DMS79 treated with DMSO at 0.1 percent for 48 hours (cell line): ENCODE results near the gene ALDOC.
"Not testable (repeated sequence)": the region's sequence is repeated elsewhere in the genome, so short reads cannot be mapped to it uniquely, and the experiment has no call there.

Experiments used
- DNase-seq: peaks from one replicate; lab custom pipeline; 2025; lab: John Stamatoyannopoulos, UW

The ALDOC gene

DNA sequence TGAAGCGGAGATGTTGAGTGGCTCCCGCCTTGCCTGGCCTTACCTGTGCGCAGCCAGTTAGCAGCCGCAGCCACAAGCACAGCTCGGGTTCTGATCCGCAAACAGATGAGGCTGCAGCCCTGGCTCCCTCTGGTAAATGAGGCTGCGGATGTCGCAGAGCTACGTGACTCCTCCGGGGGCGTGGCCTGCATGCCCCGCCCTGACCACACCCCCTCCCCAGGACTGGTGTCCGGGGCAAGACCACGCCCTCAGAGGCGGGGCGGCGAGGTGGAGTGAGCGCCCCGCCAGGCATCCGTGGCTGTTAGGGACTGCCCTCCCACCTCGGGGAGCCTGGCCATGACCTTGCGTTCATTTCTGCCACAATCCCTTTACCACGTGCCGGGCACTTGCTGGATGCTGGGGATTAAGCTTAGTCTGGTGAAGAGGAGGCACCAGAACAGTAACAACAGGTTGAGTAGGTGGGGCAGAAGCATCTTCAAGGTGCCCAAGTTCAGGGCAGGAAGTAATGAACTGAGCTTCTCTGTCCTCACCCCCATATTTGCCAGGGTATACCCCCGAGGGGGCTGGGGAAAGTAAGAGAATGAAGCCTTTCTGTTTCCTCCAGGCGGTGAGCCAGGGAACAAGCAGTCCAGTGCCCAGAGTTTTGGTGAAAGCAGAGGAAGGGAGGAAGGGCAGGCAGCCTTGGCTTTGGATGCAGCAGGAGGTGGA lies at the start of gene ALDOC:
TSS of gene ALDOC (minus strand) at position 138 of the 708 bp plus-strand sequence. CDS start 1,363 bp downstream, outside the sequence.
- DNase-seq = no peak

DNA sequence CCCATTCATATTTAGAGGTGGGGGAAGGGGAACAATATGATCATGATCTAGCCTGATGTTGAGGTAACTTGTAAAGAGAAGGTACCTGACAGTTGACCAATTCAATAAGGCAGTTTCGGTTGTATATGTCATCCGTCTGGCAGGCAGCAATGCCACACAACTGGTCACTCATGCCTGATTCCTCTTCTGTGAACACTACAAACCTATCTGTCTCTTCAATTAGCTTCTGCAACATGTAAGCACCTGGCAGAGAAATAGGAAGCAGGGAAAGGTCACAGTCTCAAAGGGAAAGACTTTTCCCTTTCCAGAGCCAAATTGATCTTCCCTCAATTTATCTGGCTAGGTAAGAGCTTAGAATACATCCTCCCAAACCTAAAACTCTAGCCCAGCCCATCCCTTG lies 47.5 kb upstream of the ALDOC start:
- DNase-seq = no peak

DNA sequence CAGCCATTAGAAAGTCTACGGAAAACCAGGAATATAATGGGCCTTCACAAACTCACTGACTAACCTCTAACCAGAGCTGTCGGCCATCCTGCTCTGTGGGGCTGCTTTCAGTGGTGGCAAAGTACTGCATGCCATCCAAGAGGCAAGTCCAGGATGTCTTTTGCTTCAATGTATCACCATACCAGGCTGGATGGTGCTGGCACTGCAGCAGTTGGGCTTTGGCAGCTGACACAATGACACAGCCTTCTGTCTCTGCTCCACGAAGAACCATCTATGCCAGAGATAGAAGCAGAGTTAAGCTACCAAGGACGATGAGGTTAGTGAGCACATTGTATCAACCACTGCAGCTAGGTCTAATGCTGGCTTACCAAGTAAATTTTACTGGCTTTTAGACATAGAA lies 47.0 kb upstream of the ALDOC start:
- DNase-seq = no peak

DNA sequence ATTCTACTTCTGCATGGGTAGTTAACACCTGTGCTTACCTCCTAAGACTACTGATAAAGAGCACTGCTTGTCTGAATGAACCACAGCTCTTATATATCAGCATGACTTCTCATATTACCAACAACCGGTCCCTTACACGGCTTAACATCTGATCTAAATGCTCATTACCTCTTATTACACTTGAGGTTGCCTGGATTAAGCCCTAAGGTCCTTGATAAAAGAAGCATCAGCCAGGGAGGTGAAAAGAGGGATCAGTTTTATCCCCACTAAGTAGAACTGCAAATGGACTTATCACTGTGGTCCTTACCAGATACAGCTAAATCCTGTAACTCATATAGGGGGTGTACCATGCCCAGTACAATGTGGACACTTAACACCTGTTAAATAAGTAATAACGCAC lies 45.5 kb upstream of the ALDOC start:
- no peak for DNase-seq

DNA sequence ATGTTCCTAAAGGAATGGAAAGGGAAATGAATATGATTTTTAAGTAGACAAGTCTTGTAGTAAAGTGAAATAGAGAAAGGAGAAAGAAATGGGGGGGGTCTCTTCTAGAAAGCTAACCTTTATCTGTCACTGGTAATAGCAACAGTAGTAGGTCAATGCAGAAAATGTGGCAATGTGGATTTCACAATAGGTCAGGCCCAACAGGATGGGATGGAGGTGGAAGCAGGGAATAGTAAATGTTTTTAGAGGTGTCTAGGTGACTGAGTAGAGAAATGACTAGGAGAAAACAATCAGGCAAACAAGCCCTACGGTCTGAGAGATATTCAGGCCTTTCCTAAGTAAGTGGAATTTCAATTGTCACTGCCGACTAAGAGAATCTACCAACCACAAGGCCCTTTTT lies 43.3 kb upstream of the ALDOC start:
- DNase-seq = no peak

DNA sequence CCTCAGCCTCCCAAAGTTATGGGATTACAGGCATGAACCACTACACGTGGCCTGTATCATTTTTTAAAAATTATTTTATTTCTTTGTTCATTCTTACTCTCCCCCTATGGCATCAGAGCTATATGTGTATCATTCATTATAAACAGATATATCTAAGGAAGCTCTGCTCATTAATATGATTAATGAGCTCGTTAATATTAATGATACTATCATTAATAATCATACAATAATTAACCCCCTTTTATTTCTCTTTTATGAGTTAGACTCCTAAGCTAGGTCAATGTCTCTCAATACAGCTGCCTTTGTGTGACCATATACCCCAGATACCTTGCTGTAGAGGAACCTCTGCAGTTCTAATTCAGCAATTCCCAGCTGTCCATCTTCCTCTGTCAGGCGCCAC lies 41.8 kb upstream of the ALDOC start:
- DNase-seq = no peak

DNA sequence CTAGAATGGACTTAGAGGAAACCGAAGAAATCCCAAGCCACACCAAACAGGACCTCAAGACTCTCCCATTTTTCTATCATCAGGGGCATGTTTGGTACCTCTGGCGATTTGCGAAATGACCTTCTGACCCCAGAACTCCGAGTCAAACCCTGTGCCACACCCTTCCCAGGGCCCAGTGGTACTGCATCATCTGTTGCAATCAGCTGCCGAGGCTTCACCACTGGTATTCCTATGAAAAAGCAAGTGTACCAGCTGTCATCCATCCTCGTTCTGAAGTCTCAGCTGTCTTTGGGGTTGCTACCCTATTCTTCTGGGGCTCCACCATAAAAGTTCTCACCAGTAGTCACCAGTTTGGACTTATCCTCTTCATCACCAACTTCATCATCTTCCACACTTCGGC lies 39.6 kb upstream of the ALDOC start:
- DNase-seq = no peak

DNA sequence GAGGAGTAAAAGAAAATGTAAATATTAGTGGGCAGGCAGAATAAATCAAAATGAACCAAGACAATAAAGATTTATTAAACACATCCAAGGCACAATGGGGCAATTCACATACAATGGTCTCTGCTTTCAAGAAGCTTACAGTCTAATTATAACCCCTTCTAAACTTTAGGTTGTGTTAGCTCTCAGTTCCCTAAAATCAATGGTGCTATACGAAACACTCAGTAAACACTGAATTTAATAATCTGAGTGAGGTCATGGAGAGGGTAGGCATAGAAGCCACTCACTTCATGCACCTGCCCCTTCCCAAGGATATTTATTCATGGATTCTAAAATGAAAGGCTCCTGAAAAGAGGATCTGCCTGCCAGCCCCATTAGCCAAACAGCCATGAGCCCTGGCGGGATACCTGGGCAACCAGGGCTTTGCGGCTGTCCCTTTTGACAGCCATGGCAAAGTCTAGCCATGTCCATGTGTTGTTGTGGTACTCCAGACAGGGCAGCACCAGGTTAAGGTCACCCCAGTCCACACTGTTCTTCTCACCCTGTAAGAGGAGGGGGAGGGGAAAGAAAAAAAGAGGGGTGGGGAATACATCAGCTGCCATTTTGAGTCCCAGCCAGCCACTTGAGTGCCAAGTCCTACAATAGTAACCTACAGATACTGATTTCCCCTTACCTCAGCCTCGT lies 38.7 kb upstream of the ALDOC start:
- no peak for DNase-seq

DNA sequence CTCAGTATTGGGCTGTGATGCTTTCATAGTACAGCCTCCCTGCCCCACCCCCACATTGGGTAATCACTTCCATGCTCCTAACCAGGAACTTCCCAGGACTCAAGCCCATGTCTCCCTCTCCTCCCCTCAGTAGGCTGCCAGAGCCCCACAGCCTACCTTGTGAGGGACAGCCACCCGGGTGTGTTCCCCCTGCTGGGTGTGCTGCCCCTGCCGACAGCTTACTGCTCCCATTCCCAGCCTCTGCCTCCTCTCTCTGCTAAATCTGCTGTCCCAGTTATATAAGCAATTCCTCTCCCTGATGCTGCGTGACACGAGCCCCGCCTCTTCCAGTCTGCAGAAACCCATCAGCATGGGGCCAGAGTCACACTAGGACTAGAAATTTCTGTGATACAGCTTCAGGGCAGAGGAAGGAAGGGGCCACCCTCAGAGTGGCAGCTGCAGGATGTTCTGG lies 37.3 kb upstream of the ALDOC start, which contains the start of gene RSKR:
TSS of gene RSKR (minus strand) at position 255 of the 451 bp plus-strand sequence. CDS start at position 231, 24 bp downstream.
- no peak for DNase-seq

DNA sequence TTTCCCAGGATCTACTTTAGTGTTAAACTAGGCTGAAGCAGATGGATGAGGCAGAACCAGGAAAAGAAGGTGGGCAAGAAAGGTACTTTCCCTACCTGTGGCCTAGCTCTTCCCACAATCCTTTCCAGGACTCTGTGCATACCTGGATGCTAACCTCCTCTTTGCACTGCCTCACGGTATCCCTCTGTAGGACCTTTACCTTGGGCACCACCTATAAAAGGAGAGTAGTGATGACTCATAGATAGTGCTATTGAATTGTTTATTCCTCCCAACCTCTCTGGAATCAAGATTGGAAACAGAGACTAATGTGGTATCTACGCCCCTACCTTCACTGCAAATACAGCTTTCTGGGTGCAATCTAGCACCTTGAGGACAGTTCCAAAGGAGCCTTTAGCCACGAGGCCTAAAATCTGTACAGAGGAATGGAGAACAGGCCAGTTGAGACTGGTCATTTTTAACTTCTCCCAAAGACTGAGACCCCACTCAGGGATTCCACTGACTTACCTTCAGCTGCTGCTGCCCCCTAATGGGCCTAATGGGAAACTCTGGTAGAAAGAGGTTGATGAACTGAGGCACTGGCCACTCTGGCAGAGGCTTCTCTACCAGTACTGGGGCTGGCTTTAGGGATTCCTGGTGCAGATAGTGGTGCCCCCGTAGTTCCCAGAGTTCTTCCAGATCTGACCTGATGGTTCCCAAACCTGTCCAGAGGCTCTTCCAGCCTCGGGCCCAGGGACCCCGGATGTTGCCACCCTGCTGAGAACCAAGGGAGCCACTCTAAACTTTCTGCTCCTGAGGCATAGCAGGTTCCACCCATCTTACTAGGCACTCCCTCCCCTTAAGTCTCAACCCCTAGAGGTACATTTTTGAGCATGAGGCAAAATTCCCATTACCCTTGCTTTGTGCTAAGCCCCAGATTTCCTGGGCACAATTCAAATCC lies 36.5 kb upstream of the ALDOC start:
- no peak for DNase-seq

DNA sequence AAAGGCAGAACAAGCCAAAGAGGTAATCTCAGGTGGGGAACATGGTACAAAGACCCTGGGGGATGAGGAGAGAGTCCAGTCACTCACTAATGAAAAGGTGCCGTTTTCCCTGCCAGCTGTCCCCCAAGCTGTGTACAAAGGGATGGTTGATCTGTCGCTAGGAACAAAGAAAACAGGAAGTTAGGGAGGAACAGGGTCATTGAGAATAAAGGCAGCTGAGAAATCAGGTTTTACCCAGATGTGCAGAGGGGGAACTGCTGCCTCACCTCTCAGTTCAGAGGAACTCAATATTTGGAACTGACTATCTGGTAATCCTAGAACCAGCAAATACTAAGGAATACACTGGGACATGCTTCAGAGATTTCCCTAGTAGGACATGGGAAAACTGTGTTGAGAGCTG lies 35.8 kb upstream of the ALDOC start:
- no peak for DNase-seq

DNA sequence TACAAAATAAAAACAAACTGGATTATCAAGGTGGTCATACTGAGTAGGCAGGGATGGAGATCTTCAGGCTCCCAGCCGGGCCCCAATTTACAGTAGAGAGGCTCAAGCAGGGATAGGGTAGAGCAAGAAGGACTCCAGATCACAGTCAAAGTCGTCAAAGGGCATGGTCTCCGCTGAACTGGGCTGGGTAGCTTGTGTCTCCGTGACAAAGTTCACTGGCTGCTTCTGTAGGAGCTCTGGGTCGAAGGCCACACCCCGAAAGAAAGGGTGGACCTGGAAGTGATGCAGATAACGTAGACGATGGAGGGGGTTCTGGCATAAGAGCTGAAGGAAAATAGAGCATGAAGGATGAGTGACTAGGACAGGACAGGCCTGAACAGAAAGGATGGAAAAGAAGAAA lies 33.7 kb upstream of the ALDOC start:
- DNase-seq = no peak

DNA sequence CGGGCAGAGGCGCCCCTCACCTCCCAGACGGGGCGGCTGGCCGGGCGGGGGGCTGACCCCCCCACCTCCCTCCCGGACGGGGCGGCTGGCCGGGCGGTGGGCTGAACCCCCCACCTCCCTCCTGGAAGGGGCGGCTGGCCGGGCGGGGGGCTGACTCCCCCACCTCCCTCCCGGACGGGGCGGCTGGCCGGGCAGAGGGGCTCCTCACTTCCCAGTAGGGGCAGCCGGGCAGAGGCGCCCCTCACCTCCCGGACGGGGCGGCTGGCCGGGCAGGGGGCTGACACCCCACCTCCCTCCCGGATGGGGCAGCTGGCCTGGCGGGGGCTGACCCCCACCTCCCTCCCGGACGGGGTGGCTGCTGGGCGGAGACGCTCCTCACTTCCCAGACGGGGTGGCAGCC lies 27.3 kb upstream of the ALDOC start:
- not testable (repeated sequence) for DNase-seq

DNA sequence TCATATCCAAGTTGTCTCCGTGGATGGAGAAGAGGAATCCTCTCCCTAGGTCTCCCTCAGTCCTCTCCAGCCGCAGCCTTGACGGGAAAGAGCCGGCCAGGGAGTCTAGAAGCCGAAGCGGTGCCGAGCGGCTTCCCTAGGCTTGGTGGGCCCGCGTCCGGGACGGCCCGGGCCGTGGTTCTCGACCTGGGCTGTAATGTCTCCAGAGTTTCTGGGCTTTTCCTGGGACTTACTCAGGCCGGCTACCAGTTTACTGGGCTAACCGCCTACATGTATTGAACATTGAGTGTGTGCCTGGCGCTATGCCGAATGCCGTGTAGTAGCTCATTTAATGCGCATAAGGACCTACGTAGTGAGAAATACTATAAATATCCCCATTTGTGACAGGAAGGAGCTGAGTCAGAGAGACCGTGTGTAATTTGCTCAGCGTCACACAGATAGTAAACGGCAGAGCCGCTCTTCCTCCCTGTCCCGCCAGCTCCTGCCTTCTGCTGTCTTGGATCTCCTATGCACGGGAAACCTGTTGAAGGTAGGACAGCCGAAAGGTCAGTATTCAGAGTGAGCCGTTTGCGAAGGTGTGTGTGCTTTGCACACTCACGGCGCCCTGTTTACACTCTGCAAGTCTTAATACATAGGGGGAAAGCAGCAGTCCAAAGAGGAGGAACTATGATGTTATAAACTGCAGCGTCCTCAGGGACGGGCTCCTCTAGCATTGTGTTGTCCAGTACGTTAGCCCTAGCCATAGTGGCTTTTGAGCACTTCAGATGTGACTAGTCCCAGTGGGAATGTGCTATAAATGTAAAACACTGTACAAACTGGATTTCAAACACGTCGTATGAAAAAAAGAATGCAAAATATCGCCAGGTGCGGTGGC lies 22.9 kb upstream of the ALDOC start:
- DNase-seq = peak; percentile 74

DNA sequence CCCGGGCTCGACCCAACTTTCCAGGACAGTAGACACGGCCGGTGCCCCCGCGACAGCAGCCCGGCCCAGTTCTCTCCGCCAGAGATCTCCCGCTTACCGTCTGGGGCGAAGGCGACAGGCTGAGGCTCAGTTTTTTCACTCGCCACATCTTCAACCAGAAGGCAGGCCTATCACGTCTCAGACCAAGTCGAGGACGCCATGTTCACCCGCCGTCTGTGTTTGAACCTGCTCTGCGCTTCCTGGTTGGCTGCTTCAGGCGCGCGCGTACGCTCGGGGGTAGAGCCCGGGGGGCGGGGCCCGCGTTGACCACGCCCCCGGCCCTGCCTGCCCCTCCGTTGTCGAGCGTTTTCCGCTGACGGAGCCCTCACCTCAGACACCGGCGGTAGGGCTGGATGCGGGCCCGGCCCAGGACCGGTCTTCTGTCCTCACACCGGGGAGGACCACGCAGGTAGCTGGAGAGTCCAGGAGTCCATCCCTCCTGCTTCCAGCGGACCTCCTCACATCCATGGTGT lies 22.2 kb upstream of the ALDOC start, which contains the start of gene SPAG5:
TSS of gene SPAG5 (minus strand) at position 227 of the 512 bp plus-strand sequence. CDS start at position 148, 79 bp downstream.
- peak; percentile 95 for DNase-seq

DNA sequence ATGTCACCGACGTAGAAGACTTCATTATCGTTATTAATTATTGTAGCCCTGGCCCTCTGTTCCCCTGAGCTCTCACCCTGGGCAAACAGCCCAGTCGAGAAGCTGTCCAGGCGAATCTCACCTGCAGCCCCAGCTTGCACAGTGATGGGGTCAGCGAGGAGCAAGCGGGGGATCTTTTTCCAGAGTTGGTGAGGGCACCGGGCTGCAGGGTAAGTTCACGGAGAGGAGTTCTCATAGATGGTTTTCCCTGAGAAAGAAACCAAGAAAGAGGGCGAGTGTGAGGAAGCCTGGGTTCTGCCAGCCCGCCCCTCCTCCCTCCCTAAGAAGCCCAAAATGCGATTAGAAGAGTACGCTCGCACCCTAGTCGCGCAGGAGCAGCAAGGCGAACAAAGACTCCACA lies 21.7 kb upstream of the ALDOC start:
- peak; percentile 59 for DNase-seq

DNA sequence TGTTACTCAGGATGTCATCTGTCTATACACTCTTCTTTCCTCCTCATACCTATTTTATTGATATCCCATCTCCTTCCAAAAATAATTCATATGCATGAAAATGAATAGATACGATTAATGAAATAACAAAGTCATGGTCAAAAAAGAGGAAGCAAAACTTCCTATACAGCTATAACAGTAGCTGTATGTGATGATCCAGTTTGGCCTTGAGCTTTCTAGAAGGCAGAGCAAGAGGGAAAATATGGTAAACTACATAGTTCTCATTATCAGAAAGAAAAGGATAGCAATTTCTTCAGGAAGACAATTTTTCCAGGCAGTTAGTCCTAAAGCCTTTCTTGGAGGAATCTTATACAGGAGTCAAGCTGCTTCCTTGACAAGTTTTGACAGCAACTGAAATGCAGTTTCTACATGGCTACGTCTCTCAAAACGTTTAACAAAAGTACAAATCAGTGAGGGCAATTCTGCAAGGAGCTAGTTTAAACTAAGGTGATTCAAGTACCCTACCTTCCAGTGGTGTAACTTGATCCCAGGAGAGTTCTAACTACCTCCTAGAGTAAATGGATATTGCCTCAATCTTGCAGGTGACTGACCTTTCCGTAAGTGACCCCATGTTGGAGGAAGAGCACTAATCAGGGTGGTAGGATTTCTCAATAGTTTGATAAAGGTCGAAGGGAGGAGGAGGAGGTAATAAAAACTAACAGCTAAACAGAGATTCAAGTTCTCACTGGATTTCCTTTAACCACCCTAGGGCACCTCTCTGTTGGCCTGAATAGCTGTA lies 21.1 kb upstream of the ALDOC start:
- DNase-seq = peak; percentile 37

DNA sequence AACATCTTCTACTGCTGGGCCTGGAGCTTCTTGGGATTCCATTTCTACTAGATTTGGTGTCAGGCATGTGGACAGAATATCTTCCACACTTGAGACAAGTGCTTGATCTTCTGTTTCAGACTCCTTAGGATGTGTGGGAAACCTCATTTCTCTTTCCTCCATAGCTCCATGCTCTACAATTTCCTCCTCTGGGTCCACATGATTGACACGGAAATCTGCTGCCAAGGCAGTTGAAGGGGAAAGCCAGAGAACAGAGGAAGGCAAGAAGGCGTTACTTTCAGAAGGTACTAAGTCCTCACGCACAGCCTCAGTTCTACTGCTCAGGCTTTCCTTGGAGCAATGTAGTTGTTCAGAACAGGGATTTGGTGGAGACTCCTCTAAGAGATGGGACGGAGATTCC lies 15.6 kb upstream of the ALDOC start:
- DNase-seq = no peak

DNA sequence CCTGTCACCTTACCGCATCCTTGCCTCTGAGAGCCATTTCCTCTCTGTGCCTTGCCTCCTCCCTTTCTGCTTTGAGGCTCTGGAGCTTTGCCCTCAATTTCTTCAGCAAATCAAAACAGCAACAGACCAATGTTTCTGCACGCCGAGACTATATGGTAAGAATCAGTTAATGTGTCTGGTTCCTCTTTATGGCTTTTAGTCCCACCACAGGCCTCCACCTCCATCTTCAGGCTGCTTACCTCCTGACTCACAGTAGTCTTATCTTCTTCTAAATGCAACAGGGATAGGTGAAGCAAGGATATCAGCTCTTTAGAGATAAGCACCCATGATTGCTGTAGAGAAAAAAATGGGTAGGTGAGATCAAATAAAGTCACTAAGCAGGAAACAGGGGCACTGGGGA lies 9.2 kb upstream of the ALDOC start:
- no peak for DNase-seq

DNA sequence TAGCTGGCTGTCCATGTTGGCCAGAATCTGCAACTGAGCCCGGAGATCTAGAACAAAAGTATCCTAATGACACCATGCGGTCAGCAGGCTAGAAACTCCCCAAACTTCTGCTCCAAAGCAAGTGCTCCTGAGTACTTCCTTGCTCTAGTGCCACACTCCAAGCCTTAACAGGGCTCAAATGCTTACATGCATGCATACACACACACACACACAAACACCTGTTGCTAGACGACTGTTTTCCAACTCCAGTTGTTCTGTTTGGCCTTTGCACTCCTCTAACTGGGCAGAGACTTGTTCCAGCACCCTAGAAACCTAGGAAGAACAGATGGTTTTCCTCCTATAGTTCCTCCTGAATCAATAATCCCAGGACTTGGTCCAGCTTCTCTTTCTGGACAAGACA lies 7.7 kb upstream of the ALDOC start:
- no peak for DNase-seq
